ENCODE results near the gene ZNF654. TPM values are rescaled to one million over a fixed set of nuclear protein-coding genes. Genes with fewer than 3 reads are reported as not detected.

The ZNF654 gene
- total RNA-seq, 4 donors from 2014 or later: 16.1 to 49.1 (median 21.5) TPM

- TF ChIP-seq CTCF (IDR thresholded peaks at IDR 0.05) (no peak), POLR2A (IDR thresholded peaks at IDR 0.05) (no peak)
- no peak for DNase-seq
- H3K4me1 ChIP-seq: peaks cover 0 to 4% of the 10 kb centered on the region in 2 donors
- peak overlapping the region; percentile 74 to 87 for H3K27ac ChIP-seq
- no peaks in the 10 kb centered on the region for H3K36me3 ChIP-seq
- intact Hi-C loops (cut with DNase I; ENCODE audit: low total_unique reads): no loop called here
- H3K27me3 ChIP-seq: no peaks in the 10 kb centered on the region
- no peaks in the 10 kb centered on the region for H3K9me3 ChIP-seq
- H3K4me3 ChIP-seq: no peak overlapping the region
Measured at GRCh38 chr3:88033079-88033478, 26.0 kb upstream of the ZNF654 start.

- no peak for DNase-seq
Measured at GRCh38 chr3:88033808-88034207, 25.2 kb upstream of the ZNF654 start.

GRCh38 chr3:88034491-88035275 is 24.4 kb upstream of the ZNF654 start:
- Histone ChIP-seq H3K27me3 (no peaks in the 10 kb centered on the region), H3K27ac (no peak overlapping the region), H3K9me3 (no peaks in the 10 kb centered on the region), H3K36me3 (no peaks in the 10 kb centered on the region), H3K4me3 (no peak overlapping the region), H3K4me1 (peaks cover 0 to 4% of the 10 kb centered on the region in 2 donors)
- no peak for DNase-seq
- TF ChIP-seq POLR2A (IDR thresholded peaks at IDR 0.05) (no peak), CTCF (IDR thresholded peaks at IDR 0.05) (no peak)
- intact Hi-C loops (cut with DNase I; ENCODE audit: low total_unique reads): no loop called here

More at GRCh38 chr3:88033808-88034207, 25.2 kb upstream of the ZNF654 start:
- peaks cover 0 to 4% of the 10 kb centered on the region in 2 donors for H3K4me1 ChIP-seq
- H3K36me3 ChIP-seq: no peaks in the 10 kb centered on the region
- intact Hi-C loops (cut with DNase I; ENCODE audit: low total_unique reads): no loop called here
- TF ChIP-seq CTCF (IDR thresholded peaks at IDR 0.05) (no peak), POLR2A (IDR thresholded peaks at IDR 0.05) (no peak)
- H3K27ac ChIP-seq: peak overlapping the region in 1 of 2 donors; percentile 74
- no peaks in the 10 kb centered on the region for H3K9me3 ChIP-seq
- no peak overlapping the region for H3K4me3 ChIP-seq
- H3K27me3 ChIP-seq: no peaks in the 10 kb centered on the region

- DNase-seq: no peak
- H3K27me3 ChIP-seq: no peaks in the 10 kb centered on the region
- H3K9me3 ChIP-seq: no peaks in the 10 kb centered on the region
- peaks cover 0 to 4% of the 10 kb centered on the region in 2 donors for H3K4me1 ChIP-seq
- intact Hi-C loops (cut with DNase I; ENCODE audit: low total_unique reads): no loop called here
- H3K36me3 ChIP-seq: no peaks in the 10 kb centered on the region
- TF ChIP-seq POLR2A (IDR thresholded peaks at IDR 0.05) (no peak), CTCF (IDR thresholded peaks at IDR 0.05) (no peak)
- H3K4me3 ChIP-seq: no peak overlapping the region
- no peak overlapping the region for H3K27ac ChIP-seq
Measured at GRCh38 chr3:88036221-88036620, 22.8 kb upstream of the ZNF654 start.

- Histone ChIP-seq H3K36me3 (no peaks in the 10 kb centered on the region), H3K4me1 (peaks cover 0 to 4% of the 10 kb centered on the region in 2 donors), H3K9me3 (no peaks in the 10 kb centered on the region), H3K4me3 (no peak overlapping the region), H3K27ac (no peak overlapping the region), H3K27me3 (no peaks in the 10 kb centered on the region)
- DNase-seq: no peak
- intact Hi-C loops (cut with DNase I; ENCODE audit: low total_unique reads): no loop called here
- TF ChIP-seq CTCF (IDR thresholded peaks at IDR 0.05) (no peak), POLR2A (IDR thresholded peaks at IDR 0.05) (no peak)
Measured at GRCh38 chr3:88038566-88038965, 20.5 kb upstream of the ZNF654 start.

Measured in uterus (tissue), 4 donors.